Measurements from ENCODE around the gene VDAC2. TPM values are rescaled to one million over a fixed set of nuclear protein-coding genes. Genes with fewer than 3 reads are reported as not detected.
A peak's percentile ranks its signal among the peaks of the same experiment; 100 is the strongest.

The VDAC2 gene
- total and polyA plus RNA-seq, 2 experiments from 2014 or later, result 242 to 311 TPM

- TF ChIP-seq REST (IDR thresholded peaks at IDR 0.05; ENCODE audit: unreplicated experiment) (no peak), EZH2phosphoT487 (IDR thresholded peaks at IDR 0.05; ENCODE audit: unreplicated experiment) (no peak), ZNF462 (CRISPR knock-in tag; IDR thresholded peaks at IDR 0.05) (no peak)
Measured at GRCh38 chr10:75207857-75208144, 2.8 kb upstream of the VDAC2 start (continued).

- H4K20me1 ChIP-seq (replicated peaks; ENCODE audit: insufficient read depth), result peaks cover 6% of the 10 kb centered on the region
- no peak overlapping the region for H3K4me3 Mint-ChIP-seq
- no peaks in the 10 kb centered on the region for H3K9me3 Mint-ChIP-seq
- H3K27me3 ChIP-seq (ENCODE audit: insufficient read depth), result no peaks in the 10 kb centered on the region
- H3K27ac ChIP-seq (ENCODE audit: low read depth), result peak overlapping the region; percentile 55; the same call in 1 of the 2 replicates
- H3K4me1 ChIP-seq (ENCODE audit: insufficient read depth), result peaks cover 6% of the 10 kb centered on the region
- H3F3A ChIP-seq (replicated peaks; ENCODE audit: low read depth), result 0 out of 2 replicates have a peak, but pooled peaks cover 8% of the 10 kb centered on the region
- H3K27ac Mint-ChIP-seq, result no peak overlapping the region
- no peak overlapping the region for H3K4me2 ChIP-seq
- no peak for DNase-seq (ENCODE audit: low spot score)
- no peak overlapping the region for H2AFZ ChIP-seq
- no peak overlapping the region for H3K4me3 ChIP-seq
- peaks cover 5% of the 10 kb centered on the region for H3K36me3 ChIP-seq (ENCODE audit: insufficient read depth)
- H3K27me3 Mint-ChIP-seq (ENCODE audit: insufficient read depth, low read depth, poor library complexity), result peaks cover 5% of the 10 kb centered on the region
- H3K36me3 Mint-ChIP-seq (ENCODE audit: low read depth), result peaks cover 22% of the 10 kb centered on the region
- peaks cover 25% of the 10 kb centered on the region for H3K79me2 ChIP-seq (replicated peaks; ENCODE audit: insufficient read depth)
- peaks cover 29% of the 10 kb centered on the region for H3K4me1 Mint-ChIP-seq
- no peaks in the 10 kb centered on the region for H3K9me2 ChIP-seq (ENCODE audit: insufficient read depth)
- no peak for ATAC-seq
- TF ChIP-seq JUNB (IDR thresholded peaks at IDR 0.05; ENCODE audit: unreplicated experiment) (no peak), ZNF462 (CRISPR knock-in tag; IDR thresholded peaks at IDR 0.05) (no peak), POLR2AphosphoS5 (IDR thresholded peaks at IDR 0.05; ENCODE audit: low read depth) (no peak), EZH2phosphoT487 (IDR thresholded peaks at IDR 0.05; ENCODE audit: unreplicated experiment) (no peak)
Measured at GRCh38 chr10:75208181-75208580, 2.4 kb upstream of the VDAC2 start.

Measured in GM23338 (cell line).